H9 (cell line): ENCODE measurements around the gene RASAL1. TPM values are rescaled to one million over a fixed set of nuclear protein-coding genes. Genes with fewer than 3 reads are reported as not detected.

Experiments
- DNase-seq: peaks from one replicate; pipeline ENCODE4 v3.0.0-alpha.2; 2017
- H2AFZ ChIP-seq: one replicate; pipeline ENCODE4 v1.6.1; 2013; ENCODE audit warnings: mild to moderate bottlenecking, low read length, control low read depth, moderate library complexity
- H2AK5ac ChIP-seq: 2 replicates; pipeline ENCODE4 v1.6.1; 2013; ENCODE audit warnings: low read length, control low read depth, mixed read lengths; ENCODE audit not compliant: insufficient read length
- H2BK120ac ChIP-seq: one replicate; pipeline ENCODE4 v1.6.1; 2013; ENCODE audit warnings: low read depth, mild to moderate bottlenecking, low read length, control low read depth, inconsistent platforms; ENCODE audit not compliant: poor library complexity, severe bottlenecking
- H2BK12ac ChIP-seq: 2 replicates; pipeline ENCODE4 v1.6.1; 2013; ENCODE audit warnings: low read length, control low read depth, mixed read lengths, low read depth; ENCODE audit not compliant: insufficient read length
- H2BK15ac ChIP-seq: 2 replicates; pipeline ENCODE4 v1.6.1; 2013; ENCODE audit warnings: low read depth, low read length, control low read depth
- H2BK20ac ChIP-seq: one replicate; pipeline ENCODE4 v1.6.1; 2013; ENCODE audit warnings: low read depth, mild to moderate bottlenecking, low read length, control low read depth, inconsistent platforms; ENCODE audit not compliant: poor library complexity, severe bottlenecking
- H2BK5ac ChIP-seq: 2 replicates; pipeline ENCODE4 v1.6.1; 2013; ENCODE audit warnings: low read length, control low read depth, mixed read lengths; ENCODE audit not compliant: insufficient read length
- H3K14ac ChIP-seq: 2 replicates; pipeline ENCODE4 v1.6.1; 2013; ENCODE audit warnings: low read length, control low read depth; ENCODE audit not compliant: insufficient read depth
- H3K18ac ChIP-seq: 2 replicates; pipeline ENCODE4 v1.6.1; 2013; ENCODE audit warnings: low read depth, mild to moderate bottlenecking, mixed read lengths, low read length, control low read depth; ENCODE audit not compliant: insufficient read length
- H3K23ac ChIP-seq: 2 replicates; pipeline ENCODE4 v1.6.1; 2013; ENCODE audit warnings: low read length, control low read depth, mixed read lengths, low read depth; ENCODE audit not compliant: insufficient read length
- H3K23me2 ChIP-seq: 2 replicates; pipeline ENCODE4 v1.6.1; 2013; ENCODE audit warnings: low read depth, mild to moderate bottlenecking, mixed read lengths, low read length, control low read depth; ENCODE audit not compliant: insufficient read length, poor library complexity, severe bottlenecking
- H3K27ac ChIP-seq: 2 replicates; pipeline ENCODE4 v1.5.1; 2013; ENCODE audit warnings: low read length, control low read depth, mixed read lengths, low read depth; ENCODE audit not compliant: insufficient read length
- H3K27me3 ChIP-seq: 2 replicates; pipeline ENCODE4 v1.6.1; 2013; ENCODE audit warnings: low read length, control low read depth, inconsistent platforms; ENCODE audit not compliant: insufficient read depth
- H3K4ac ChIP-seq: 2 replicates; pipeline ENCODE4 v1.6.1; 2013; ENCODE audit warnings: low read depth, mild to moderate bottlenecking, control low read depth, inconsistent platforms, low read length, moderate library complexity
- H3K4me1 ChIP-seq: 2 replicates; pipeline ENCODE4 v1.6.1; 2013; ENCODE audit warnings: low read length, control low read depth, inconsistent platforms; ENCODE audit not compliant: insufficient read depth
- H3K4me2 ChIP-seq: 2 replicates; pipeline ENCODE4 v1.6.1; 2013; ENCODE audit warnings: low read length, control low read depth, mixed read lengths; ENCODE audit not compliant: insufficient read length, insufficient read depth
- H3K56ac ChIP-seq: 2 replicates; pipeline ENCODE4 v1.6.1; 2013; ENCODE audit warnings: low read depth, mild to moderate bottlenecking, mixed read lengths, low read length, control low read depth; ENCODE audit not compliant: insufficient read length
- H3K79me1 ChIP-seq: 2 replicates; pipeline ENCODE4 v1.6.1; 2013; ENCODE audit warnings: low read depth, mild to moderate bottlenecking, moderate library complexity, low read length, control low read depth, inconsistent platforms; ENCODE audit not compliant: insufficient read depth, poor library complexity, severe bottlenecking
- H3K79me2 ChIP-seq: 2 replicates; pipeline ENCODE4 v1.6.1; 2013; ENCODE audit warnings: low read length, control low read depth, inconsistent platforms; ENCODE audit not compliant: insufficient read depth
- H3K9ac ChIP-seq: 2 replicates; pipeline ENCODE4 v1.6.1; 2013; ENCODE audit warnings: low read length, control low read depth, mixed read lengths; ENCODE audit not compliant: insufficient read length; ENCODE audit errors: extremely low read depth
- H3K9me3 ChIP-seq: one replicate; pipeline ENCODE4 v1.6.1; 2013; ENCODE audit warnings: low read depth, low read length, inconsistent platforms; ENCODE audit not compliant: control insufficient read depth
- H3T11ph ChIP-seq: one replicate; pipeline ENCODE4 v1.6.1; 2013; ENCODE audit warnings: mild to moderate bottlenecking, low read length, control low read depth, inconsistent platforms
- H4K20me1 ChIP-seq: one replicate; pipeline ENCODE4 v1.6.1; 2013; ENCODE audit not compliant: control insufficient read depth, insufficient read length, insufficient read depth
- H4K5ac ChIP-seq: 2 replicates; pipeline ENCODE4 v1.6.1; 2013; ENCODE audit warnings: low read depth, mild to moderate bottlenecking, mixed read lengths, low read length, control low read depth; ENCODE audit not compliant: insufficient read length
- H4K8ac ChIP-seq: replicated peaks from 2 replicates; pipeline ENCODE4 v1.6.1; 2013; ENCODE audit warnings: low read length, control low read depth, mixed read lengths, low read depth; ENCODE audit not compliant: insufficient read length
- H4K91ac ChIP-seq: 2 replicates; pipeline ENCODE4 v1.6.1; 2013; ENCODE audit warnings: low read depth, mild to moderate bottlenecking, moderate library complexity, mixed read lengths, low read length, control low read depth; ENCODE audit not compliant: insufficient read length
- H3K27ac Mint-ChIP-seq, 3 experiments: 2 replicates in 2 of 3; 3 replicates in 1 of 3; pipeline ENCODE4 v1.8.0; 2020 to 2021; ENCODE audit warnings: mixed read lengths in 3 of 3, mild to moderate bottlenecking in 1 of 3, moderate library complexity in 1 of 3
- H3K27me3 Mint-ChIP-seq: 2 replicates; pipeline ENCODE4 v1.8.0; 2021; ENCODE audit warnings: low read depth, mild to moderate bottlenecking, moderate library complexity, mixed read lengths
- H3K36me3 Mint-ChIP-seq, 3 experiments: 2 replicates in 2 of 3; 3 replicates in 1 of 3; pipeline ENCODE4 v1.8.0; 2020 to 2021; ENCODE audit warnings: low read depth in 3 of 3, mixed read lengths in 3 of 3; ENCODE audit not compliant: insufficient read depth in 1 of 3
- H3K4me1 Mint-ChIP-seq, 2 experiments: 2 replicates each; pipeline ENCODE4 v1.8.0; 2020; ENCODE audit warnings: mixed read lengths in 2 of 2
- H3K4me3 Mint-ChIP-seq, 2 experiments: 2 replicates in 1 of 2; 3 replicates in 1 of 2; pipeline ENCODE4 v1.8.0; 2020 to 2021; ENCODE audit warnings: mild to moderate bottlenecking in 2 of 2, mixed read lengths in 2 of 2, moderate library complexity in 1 of 2
- H3K9me3 Mint-ChIP-seq, 2 experiments: 2 replicates in 1 of 2; 3 replicates in 1 of 2; pipeline ENCODE4 v1.8.0; 2020; ENCODE audit warnings: mild to moderate bottlenecking in 2 of 2, mixed read lengths in 2 of 2, moderate library complexity in 1 of 2
- CTCF ChIP-seq: fragments of 200-600 bp; sonication (generic); conservative IDR thresholded peaks from 3 replicates; pipeline ENCODE4 v1.8.0; 2021; ENCODE audit warnings: antibody characterized with exemption, mild to moderate bottlenecking
- WGBS: extraction: QIAGEN DNeasy Blood & Tissue Kit; methylation state at CpG from one replicate; pipeline ENCODE4 v1.1.7; 2013; ENCODE audit warnings: missing lambda C conversion rate, low lambda C conversion rate, mixed read lengths; ENCODE audit not compliant: insufficient read length; ENCODE audit errors: extremely low coverage; 5-methylcytosine and 5-hydroxymethylcytosine counted together
- total RNA-seq: library from RNA; stranded (reverse); gene quantifications from 2 replicates; pipeline ENCODE4 v1.2.1, GENCODE V29; 2021

RASAL1 gene
- total RNA-seq, 1 experiment from 2014 or later = 2.3 TPM

- Histone ChIP-seq H3K4me1 (peaks cover 4% of the 10 kb centered on the region; the same call in 1 of the 2 replicates), H3K9ac (no peak overlapping the region), H3K27ac (no peak overlapping the region), H2AFZ (no peak overlapping the region), H4K8ac (no peak overlapping the region), H3K4me2 (no peak overlapping the region), H4K5ac (no peak overlapping the region), H3K56ac (no peak overlapping the region), H3T11ph (no peak overlapping the region), H2BK120ac (no peak overlapping the region), H2BK5ac (no peak overlapping the region), H3K14ac (no peak overlapping the region), H4K91ac (no peak overlapping the region), H3K23me2 (peaks cover 2% of the 10 kb centered on the region), H2BK15ac (no peak overlapping the region), H4K20me1 (no peaks in the 10 kb centered on the region), H3K79me1 (no peaks in the 10 kb centered on the region), H3K9me3 (no peaks in the 10 kb centered on the region), H2BK12ac (no peak overlapping the region), H3K18ac (no peak overlapping the region), H2AK5ac (no peak overlapping the region), H2BK20ac (no peak overlapping the region), H3K23ac (no peak overlapping the region), H3K4ac (no peak overlapping the region), H3K79me2 (no peaks in the 10 kb centered on the region), H3K27me3 (no peaks in the 10 kb centered on the region; the same call in 1 of the 2 replicates)
- no peak overlapping the region; a peak in 1 of 7 replicates for H3K27ac Mint-ChIP-seq
- H3K4me1 Mint-ChIP-seq = peaks cover 12 to 33% of the 10 kb centered on the region in 2 experiments
- no peaks in the 10 kb centered on the region; a peak in 1 of 7 replicates for H3K36me3 Mint-ChIP-seq
- peaks cover 23% of the 10 kb centered on the region for H3K27me3 Mint-ChIP-seq
- no peak for TF ChIP-seq CTCF
- no CpG with 5 or more reads among the region's 23 CpGs for WGBS
- H3K9me3 Mint-ChIP-seq = no peaks in the 10 kb centered on the region; a peak in 1 of 5 replicates
- no peak overlapping the region for H3K4me3 Mint-ChIP-seq
- DNase-seq = peak; percentile 28
Observed at GRCh38 chr12:113062502-113063395, 72.8 kb downstream of the RASAL1 start.
